Naive thymus-derived CD8-positive, alpha-beta T cell (primary cell): ENCODE data around the gene BTN2A1. TPM values are rescaled to one million over a fixed set of nuclear protein-coding genes. Genes with fewer than 3 reads are reported as not detected.
A peak's percentile ranks its signal among the peaks of the same experiment; 100 is the strongest.

Experiments used
- ATAC-seq, 2 donors: fragments of 150-1000 bp; cut with Tn5 transposase in 1 of 2; sonication (Bioruptor Pico), chemical (Tn5 transposase) in 1 of 2; 1 replicate in 1 of 2; 2 replicates in 1 of 2; pipeline ENCODE4 v1.10.0; 2021; ENCODE audit warnings: mild to moderate bottlenecking in 2 of 2, moderate library complexity in 2 of 2
- POLR2A ChIA-PET: fragments of 350-600 bp; sonication (Branson Sonifier 250); formaldehyde crosslinking; loops from one replicate; lab custom pipeline; 2021; ENCODE audit warnings: antibody characterized with exemption; lab: Charles Lee
- DNase-seq, 10 donors: peaks; one replicate each; pipeline versions ENCODE4 v3.0.0 to v3.0.0-alpha.2; 2020 to 2022
- H3K27ac Mint-ChIP-seq, 10 donors: one replicate each; pipeline ENCODE4 v1.8.0; 2020 to 2022; ENCODE audit warnings: mild to moderate bottlenecking in 10 of 10, mixed read lengths in 10 of 10, moderate library complexity in 4 of 10, inconsistent platforms in 1 of 10
- H3K27me3 Mint-ChIP-seq, 5 donors: one replicate each; pipeline ENCODE4 v1.8.0; 2021 to 2022; ENCODE audit warnings: mixed read lengths in 5 of 5
- H3K36me3 Mint-ChIP-seq, 3 donors: one replicate each; pipeline ENCODE4 v1.8.0; 2020 to 2022; ENCODE audit warnings: mixed read lengths in 3 of 3, mild to moderate bottlenecking in 2 of 3, inconsistent platforms in 1 of 3
- H3K4me1 Mint-ChIP-seq, 4 donors: one replicate each; pipeline ENCODE4 v1.8.0; 2021 to 2022; ENCODE audit warnings: mixed read lengths in 4 of 4
- H3K4me3 Mint-ChIP-seq, 10 donors: one replicate each; pipeline ENCODE4 v1.8.0; 2020 to 2022; ENCODE audit warnings: mild to moderate bottlenecking in 10 of 10, mixed read lengths in 10 of 10, moderate library complexity in 6 of 10, inconsistent platforms in 1 of 10
- H3K9me3 Mint-ChIP-seq, 9 donors: one replicate each; pipeline ENCODE4 v1.8.0; 2020 to 2022; ENCODE audit warnings: mixed read lengths in 9 of 9, mild to moderate bottlenecking in 3 of 9, inconsistent platforms in 1 of 9, moderate library complexity in 1 of 9
- polyA plus RNA-seq, 3 donors: library from polyadenylated mRNA; unstranded; fragments of 300-500 nt; fragmentation: Illumina TruSeq; gene quantifications; one replicate each; pipeline ENCODE4 v1.2.3, GENCODE V29; 2021
- total RNA-seq, 8 experiments: library from RNA in 2 of 8; stranded (reverse) in 2 of 8; gene quantifications; one replicate each; pipeline ENCODE4 v1.2.3 and lab custom pipeline; 2021 to 2026

BTN2A1 gene
- total and polyA plus RNA-seq, 5 experiments from 2014 or later = 9.6 to 63.6 (median 13.7) TPM

GRCh38 chr6:26436018-26436417, 21.7 kb upstream of the BTN2A1 start:
- peaks cover 12 to 18% (median 15%) of the 10 kb centered on the region in 4 donors for H3K4me1 Mint-ChIP-seq
- peaks cover 0 to 25% (median 12%) of the 10 kb centered on the region in 9 donors for H3K9me3 Mint-ChIP-seq
- no peaks in the 10 kb centered on the region for H3K27me3 Mint-ChIP-seq
- no peak overlapping the region for H3K27ac Mint-ChIP-seq
- H3K4me3 Mint-ChIP-seq = no peak overlapping the region
- ATAC-seq (no peak), DNase-seq (no peak)
- POLR2A ChIA-PET = interaction anchor here (0.6 to 2.3 kb wide), 3 partner anchors 9 to 254 kb away, joined by 3 to 7 read pairs (median 4); no protein-coding TSS in a partner anchor
- peaks cover 4 to 21% (median 19%) of the 10 kb centered on the region in 3 donors for H3K36me3 Mint-ChIP-seq

GRCh38 chr6:26437550-26437949, 20.2 kb upstream of the BTN2A1 start:
- Mint-ChIP-seq H3K4me1 (peaks cover 13 to 29% (median 22%) of the 10 kb centered on the region in 4 donors), H3K4me3 (no peak overlapping the region), H3K36me3 (peaks cover 4 to 22% (median 21%) of the 10 kb centered on the region in 3 donors), H3K27me3 (no peaks in the 10 kb centered on the region), H3K9me3 (peaks cover 0 to 24% (median 12%) of the 10 kb centered on the region in 9 donors), H3K27ac (peak overlapping the region in 2 of 10 donors; percentile 19 to 36)
- ATAC-seq = no peak
- DNase-seq = no peak
- POLR2A ChIA-PET = interaction anchor here (2.3 kb wide), 1 partner anchor 8 kb away, joined by 7 read pairs; no protein-coding TSS in a partner anchor

- POLR2A ChIA-PET = interaction anchor here (1.2 kb wide), 1 partner anchor 36 kb away, joined by 4 read pairs; no protein-coding TSS in a partner anchor
- DNase-seq (no peak), ATAC-seq (no peak)
- peaks cover 0 to 20% (median 12%) of the 10 kb centered on the region in 9 donors for H3K9me3 Mint-ChIP-seq
- H3K27ac Mint-ChIP-seq = peak overlapping the region in 1 of 10 donors; percentile 28
- H3K27me3 Mint-ChIP-seq = no peaks in the 10 kb centered on the region
- peaks cover 7 to 22% (median 21%) of the 10 kb centered on the region in 3 donors for H3K36me3 Mint-ChIP-seq
- no peak overlapping the region for H3K4me3 Mint-ChIP-seq
- H3K4me1 Mint-ChIP-seq = peaks cover 15 to 34% (median 26%) of the 10 kb centered on the region in 4 donors
Measured at GRCh38 chr6:26438000-26438399, 19.8 kb upstream of the BTN2A1 start.

- POLR2A ChIA-PET = interaction anchor here (0.6 to 2.9 kb wide), 8 partner anchors 14 to 167 kb away, joined by 3 to 14 read pairs (median 4); partner anchors contain the start of gene HMGN4
- peak overlapping the region; percentile 97 to 100 (median 99) for H3K27ac Mint-ChIP-seq
- H3K27me3 Mint-ChIP-seq = no peaks in the 10 kb centered on the region
- peaks cover 0 to 11% (median 3%) of the 10 kb centered on the region in 9 donors for H3K9me3 Mint-ChIP-seq
- ATAC-seq (no peak), DNase-seq (no peak)
- H3K4me3 Mint-ChIP-seq = peak overlapping the region; percentile 95 to 100 (median 98)
- H3K4me1 Mint-ChIP-seq = peaks cover 16 to 47% (median 40%) of the 10 kb centered on the region in 4 donors
- H3K36me3 Mint-ChIP-seq = peaks cover 9 to 14% (median 14%) of the 10 kb centered on the region in 3 donors
Measured at GRCh38 chr6:26439151-26440125, 18.3 kb upstream of the BTN2A1 start.

GRCh38 chr6:26440977-26441358, 16.8 kb upstream of the BTN2A1 start:
- Mint-ChIP-seq H3K27me3 (no peaks in the 10 kb centered on the region), H3K36me3 (peaks cover 5 to 28% (median 21%) of the 10 kb centered on the region in 3 donors), H3K4me3 (peak overlapping the region; percentile 95 to 100 (median 98)), H3K4me1 (peaks cover 27 to 62% (median 55%) of the 10 kb centered on the region in 4 donors), H3K27ac (peak overlapping the region; percentile 97 to 100 (median 99)), H3K9me3 (peaks cover 0 to 2% (median 0%) of the 10 kb centered on the region in 9 donors)
- ATAC-seq (no peak), DNase-seq (no peak)
- POLR2A ChIA-PET = interaction anchor here (0.7 to 2.9 kb wide), 7 partner anchors 31 to 169 kb away, joined by 3 to 14 read pairs (median 4); partner anchors contain the start of genes BTN2A2 and HMGN4

DNA sequence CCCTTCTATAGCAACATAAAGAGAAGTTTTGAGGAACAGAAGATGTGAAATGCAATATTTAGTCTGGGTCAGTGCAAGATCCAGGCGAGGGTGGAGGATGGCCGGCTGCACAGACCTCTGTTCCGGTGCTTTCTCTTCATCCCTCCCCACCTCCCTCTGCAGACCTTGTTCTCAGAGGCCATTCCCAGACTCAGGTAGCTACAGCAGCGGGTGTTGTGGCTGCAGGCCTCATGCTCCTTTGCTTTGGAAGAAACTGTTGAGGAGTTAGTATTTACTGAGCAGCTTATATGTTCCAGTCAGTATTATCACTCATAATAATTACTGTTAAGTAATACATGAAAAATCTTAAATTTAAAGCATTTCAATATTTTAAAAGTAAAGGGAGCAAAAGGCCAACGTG, 15.8 kb upstream of the BTN2A1 start:
- POLR2A ChIA-PET = interaction anchor here (0.6 to 2.9 kb wide), 4 partner anchors 10 to 95 kb away, joined by 3 to 14 read pairs (median 4); partner anchors contain the start of gene HMGN4
- peaks cover 31 to 71% (median 65%) of the 10 kb centered on the region in 4 donors for H3K4me1 Mint-ChIP-seq
- peak overlapping the region; percentile 92 to 100 (median 98) for H3K4me3 Mint-ChIP-seq
- no peaks in the 10 kb centered on the region for H3K27me3 Mint-ChIP-seq
- ATAC-seq (no peak), DNase-seq (no peak)
- H3K27ac Mint-ChIP-seq = peak overlapping the region; percentile 84 to 100 (median 99)
- peaks cover 5 to 38% (median 26%) of the 10 kb centered on the region in 3 donors for H3K36me3 Mint-ChIP-seq
- no peaks in the 10 kb centered on the region for H3K9me3 Mint-ChIP-seq

DNA sequence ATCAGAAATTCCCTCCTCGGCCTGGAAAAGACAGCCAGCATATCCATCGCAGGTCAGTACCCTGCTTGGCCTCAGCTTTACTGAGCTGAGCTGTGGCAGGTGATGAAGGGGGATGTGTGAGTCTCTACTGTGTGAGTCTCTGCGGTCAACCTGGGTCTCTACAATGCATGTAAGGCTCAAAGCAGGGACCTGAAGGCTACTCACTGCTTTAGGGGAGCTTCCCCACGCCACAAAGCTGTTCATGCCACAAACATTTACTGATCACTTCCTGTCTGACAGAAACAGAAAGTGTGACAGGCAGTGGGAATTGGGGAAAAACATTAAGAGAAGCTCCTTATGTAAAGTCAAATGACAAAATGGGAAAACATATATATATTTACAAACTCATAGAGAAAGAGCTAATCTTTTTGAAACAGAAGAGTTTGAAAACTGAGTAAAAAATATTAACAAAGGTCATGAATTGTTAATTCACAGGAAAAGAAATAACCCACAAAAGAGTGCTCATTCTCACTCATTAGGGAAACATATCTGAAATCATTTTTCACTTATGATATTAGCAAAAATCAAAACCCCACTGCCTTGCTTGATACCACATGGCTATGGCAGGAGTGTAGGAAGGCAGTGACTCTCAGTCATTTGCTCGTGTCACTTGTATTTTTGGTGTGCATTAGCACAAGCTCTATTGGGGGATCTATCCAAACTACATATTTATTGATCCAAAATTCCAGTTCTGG, 11.7 kb upstream of the BTN2A1 start:
- H3K9me3 Mint-ChIP-seq = no peaks in the 10 kb centered on the region

DNA sequence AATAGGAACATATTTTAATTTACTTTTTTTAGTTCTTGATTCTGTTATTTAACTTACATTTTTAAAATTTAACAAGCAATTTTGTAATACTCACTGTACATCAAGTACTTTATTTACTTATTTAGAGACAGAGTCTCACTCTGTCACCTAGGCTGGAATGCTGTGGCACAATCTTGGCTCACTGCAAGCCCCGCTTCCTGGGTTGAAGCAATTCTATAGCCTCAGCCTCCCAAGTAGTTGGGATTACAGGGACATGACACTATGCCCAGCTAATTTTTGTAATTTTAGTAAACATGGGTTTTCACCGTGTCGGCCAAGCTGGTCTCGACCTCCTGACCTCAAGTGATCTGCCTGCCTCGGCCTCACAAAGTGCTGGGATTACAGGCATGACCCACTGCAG, 10.5 kb upstream of the BTN2A1 start:
- POLR2A ChIA-PET = interaction anchor here (3.1 kb wide), 1 partner anchor 91 kb away, joined by 10 read pairs; the partner anchor contains the start of gene HMGN4
- H3K27me3 Mint-ChIP-seq = no peaks in the 10 kb centered on the region

More for the DNA sequence above, 11.7 kb upstream of the BTN2A1 start:
- peak overlapping the region; percentile 80 to 99 (median 90) for H3K27ac Mint-ChIP-seq
- H3K4me3 Mint-ChIP-seq = peak overlapping the region; percentile 52 to 100 (median 82)
- H3K36me3 Mint-ChIP-seq = peaks cover 9 to 76% (median 36%) of the 10 kb centered on the region in 3 donors
- peak in 1 of 10 donors; percentile 13 for DNase-seq
- no peaks in the 10 kb centered on the region for H3K27me3 Mint-ChIP-seq
- POLR2A ChIA-PET = interaction anchor here (0.6 to 3.1 kb wide), 11 partner anchors 9 to 1027 kb away, joined by 3 to 10 read pairs (median 5); partner anchors contain the start of genes HMGN4 and ZNF184
- H3K4me1 Mint-ChIP-seq = peaks cover 31 to 81% (median 66%) of the 10 kb centered on the region in 4 donors
- peak; percentile 43 to 44 for ATAC-seq

GRCh38 chr6:26450240-26450639, 7.5 kb upstream of the BTN2A1 start:
- POLR2A ChIA-PET = interaction anchor here (0.7 to 1.6 kb wide), 2 partner anchors 82 to 87 kb away, joined by 3 to 4 read pairs; partner anchors contain the start of gene HMGN4
- peak overlapping the region in 1 of 10 donors; percentile 1 for H3K4me3 Mint-ChIP-seq

More for the DNA sequence above, 10.5 kb upstream of the BTN2A1 start:
- no peak overlapping the region for H3K4me3 Mint-ChIP-seq
- H3K4me1 Mint-ChIP-seq = peaks cover 30 to 78% (median 61%) of the 10 kb centered on the region in 4 donors
- ATAC-seq = no peak
- no peak for DNase-seq
- no peaks in the 10 kb centered on the region for H3K9me3 Mint-ChIP-seq
- H3K27ac Mint-ChIP-seq = peak overlapping the region in 6 of 10 donors; percentile 12 to 99 (median 53)
- H3K36me3 Mint-ChIP-seq = peaks cover 9 to 87% (median 37%) of the 10 kb centered on the region in 3 donors

DNA sequence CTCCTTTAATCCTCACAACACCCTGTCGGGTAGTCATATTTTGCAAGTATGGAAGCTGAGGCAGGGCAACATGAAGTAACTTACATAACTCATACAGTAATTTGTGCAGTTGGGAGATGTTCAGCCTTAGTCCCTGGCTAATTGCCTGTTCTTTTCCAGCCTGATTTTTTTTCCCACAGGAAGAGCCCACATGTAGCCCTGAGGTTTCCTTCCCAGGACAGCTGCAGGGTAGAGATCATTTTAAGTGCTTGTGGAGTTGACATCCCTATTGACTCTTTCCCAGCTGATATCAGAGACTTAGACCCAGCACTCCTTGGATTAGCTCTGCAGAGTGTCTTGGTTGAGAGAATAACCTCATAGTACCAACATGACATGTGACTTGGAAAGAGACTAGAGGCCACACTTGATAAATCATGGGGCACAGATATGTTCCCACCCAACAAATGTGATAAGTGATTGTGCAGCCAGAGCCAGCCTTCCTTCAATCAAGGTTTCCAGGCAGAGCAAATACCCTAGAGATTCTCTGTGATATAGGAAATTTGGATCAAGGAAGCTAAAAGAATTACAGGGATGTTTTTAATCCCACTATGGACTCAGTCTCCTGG, 5.0 kb upstream of the BTN2A1 start:
- H3K27ac Mint-ChIP-seq = peak overlapping the region; percentile 59 to 85 (median 72)
- POLR2A ChIA-PET = interaction anchor here (1.0 to 1.6 kb wide), 4 partner anchors 8 to 113 kb away, joined by 3 to 5 read pairs (median 4); no protein-coding TSS in a partner anchor

More at GRCh38 chr6:26450240-26450639, 7.5 kb upstream of the BTN2A1 start:
- Mint-ChIP-seq H3K27ac (peak overlapping the region; percentile 53 to 86 (median 82)), H3K4me1 (peaks cover 15 to 54% (median 39%) of the 10 kb centered on the region in 4 donors), H3K27me3 (no peaks in the 10 kb centered on the region), H3K36me3 (peaks cover 9 to 77% (median 27%) of the 10 kb centered on the region in 3 donors), H3K9me3 (no peaks in the 10 kb centered on the region)
- no peak for DNase-seq
- no peak for ATAC-seq

DNA sequence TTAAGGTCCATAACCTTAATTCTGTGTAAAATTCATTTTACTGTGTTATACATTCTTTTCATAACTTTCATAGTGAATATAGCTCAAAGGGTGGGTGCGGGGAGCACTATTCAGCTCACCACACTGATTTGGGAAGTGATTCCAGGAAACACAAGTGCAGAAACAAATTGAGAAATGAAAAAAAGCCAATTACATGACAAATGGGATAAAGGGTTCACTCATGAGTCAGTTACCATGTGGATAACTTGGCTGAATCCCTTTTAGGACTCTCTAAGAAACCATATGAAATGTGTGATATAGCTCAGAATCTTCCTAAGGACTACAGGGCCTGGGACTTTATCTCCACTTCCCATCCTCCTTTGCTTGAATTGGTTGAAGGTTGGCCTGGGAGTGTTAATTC, 3.1 kb upstream of the BTN2A1 start:
- Mint-ChIP-seq H3K36me3 (peaks cover 4 to 51% (median 7%) of the 10 kb centered on the region in 3 donors), H3K27me3 (no peaks in the 10 kb centered on the region), H3K9me3 (no peaks in the 10 kb centered on the region), H3K27ac (peak overlapping the region in 7 of 10 donors; percentile 43 to 86 (median 76)), H3K4me3 (no peak overlapping the region), H3K4me1 (peaks cover 27 to 54% (median 43%) of the 10 kb centered on the region in 4 donors)
- no peak for ATAC-seq
- no peak for DNase-seq
- POLR2A ChIA-PET = interaction anchor here (0.7 to 0.8 kb wide), 3 partner anchors 9 to 700 kb away, joined by 3 to 5 read pairs (median 4); no protein-coding TSS in a partner anchor

More for the DNA sequence above, 5.0 kb upstream of the BTN2A1 start:
- Mint-ChIP-seq H3K27me3 (no peaks in the 10 kb centered on the region), H3K4me3 (no peak overlapping the region), H3K4me1 (peaks cover 24 to 51% (median 40%) of the 10 kb centered on the region in 4 donors), H3K36me3 (peaks cover 9 to 59% (median 16%) of the 10 kb centered on the region in 3 donors), H3K9me3 (no peaks in the 10 kb centered on the region)
- DNase-seq (no peak), ATAC-seq (no peak)
